ENCODE results near the gene CABCOCO1.

CABCOCO1 gene

GRCh38 chr10:61662794-61663259 lies at the start of gene CABCOCO1:
TSS of gene CABCOCO1 (plus strand) at chr10:61662929. CDS start at chr10:61662973, 44 bp downstream.
- DNase-seq (ENCODE audit: insufficient read length, low spot score) (peak; percentile 68), FAIRE-seq (peak; percentile 71)

GRCh38 chr10:61613665-61614064 lies 49.1 kb upstream of the CABCOCO1 start:
- FAIRE-seq, result no peak
- no peak for DNase-seq (ENCODE audit: insufficient read length, low spot score)

- no peak for DNase-seq (ENCODE audit: insufficient read length, low spot score)
- FAIRE-seq, result no peak
Measured at GRCh38 chr10:61616611-61617010, 46.1 kb upstream of the CABCOCO1 start.

GRCh38 chr10:61617180-61617579 lies 45.5 kb upstream of the CABCOCO1 start:
- FAIRE-seq, result no peak
- no peak for DNase-seq (ENCODE audit: insufficient read length, low spot score)

GRCh38 chr10:61617586-61617985 lies 45.1 kb upstream of the CABCOCO1 start:
- no peak for FAIRE-seq

GRCh38 chr10:61618388-61618961 lies 44.3 kb upstream of the CABCOCO1 start:
- DNase-seq (ENCODE audit: insufficient read length, low spot score) (no peak), FAIRE-seq (no peak)

More at GRCh38 chr10:61617586-61617985, 45.1 kb upstream of the CABCOCO1 start:
- DNase-seq (ENCODE audit: insufficient read length, low spot score), result no peak

GRCh38 chr10:61620506-61620905 lies 42.2 kb upstream of the CABCOCO1 start:
- DNase-seq (ENCODE audit: insufficient read length, low spot score) (no peak), FAIRE-seq (no peak)

GRCh38 chr10:61621605-61622051 lies 41.1 kb upstream of the CABCOCO1 start:
- FAIRE-seq (no peak), DNase-seq (ENCODE audit: insufficient read length, low spot score) (no peak)

GRCh38 chr10:61623161-61623560 lies 39.6 kb upstream of the CABCOCO1 start:
- no peak for FAIRE-seq
- DNase-seq (ENCODE audit: insufficient read length, low spot score), result no peak

GRCh38 chr10:61626209-61626608 lies 36.5 kb upstream of the CABCOCO1 start:
- FAIRE-seq (no peak), DNase-seq (ENCODE audit: insufficient read length, low spot score) (no peak)

GRCh38 chr10:61627266-61627665 lies 35.5 kb upstream of the CABCOCO1 start:
- FAIRE-seq, result no peak
- DNase-seq (ENCODE audit: insufficient read length, low spot score), result no peak

- FAIRE-seq, result no peak
Measured at GRCh38 chr10:61628151-61628874, 34.4 kb upstream of the CABCOCO1 start.

GRCh38 chr10:61628875-61629513 lies 33.7 kb upstream of the CABCOCO1 start:
- FAIRE-seq (peak; percentile 89), DNase-seq (ENCODE audit: insufficient read length, low spot score) (peak; percentile 60)

More at GRCh38 chr10:61628151-61628874, 34.4 kb upstream of the CABCOCO1 start:
- DNase-seq (ENCODE audit: insufficient read length, low spot score), result peak; percentile 20

- DNase-seq (ENCODE audit: insufficient read length, low spot score), result no peak
- FAIRE-seq, result no peak
Measured at GRCh38 chr10:61629576-61629975, 33.2 kb upstream of the CABCOCO1 start.

- FAIRE-seq, result no peak
- no peak for DNase-seq (ENCODE audit: insufficient read length, low spot score)
Measured at GRCh38 chr10:61632057-61632670, 30.6 kb upstream of the CABCOCO1 start.

GRCh38 chr10:61633665-61634064 lies 29.1 kb upstream of the CABCOCO1 start:
- no peak for DNase-seq (ENCODE audit: insufficient read length, low spot score)
- no peak for FAIRE-seq

GRCh38 chr10:61634746-61635145 lies 28.0 kb upstream of the CABCOCO1 start:
- DNase-seq (ENCODE audit: insufficient read length, low spot score), result no peak
- no peak for FAIRE-seq

GRCh38 chr10:61635471-61635870 lies 27.3 kb upstream of the CABCOCO1 start:
- FAIRE-seq (no peak), DNase-seq (ENCODE audit: insufficient read length, low spot score) (no peak)

GRCh38 chr10:61635932-61636331 lies 26.8 kb upstream of the CABCOCO1 start:
- FAIRE-seq (no peak), DNase-seq (ENCODE audit: insufficient read length, low spot score) (no peak)

- no peak for FAIRE-seq
- no peak for DNase-seq (ENCODE audit: insufficient read length, low spot score)
Measured at GRCh38 chr10:61639952-61640351, 22.8 kb upstream of the CABCOCO1 start.

GRCh38 chr10:61640856-61641255 lies 21.9 kb upstream of the CABCOCO1 start:
- DNase-seq (ENCODE audit: insufficient read length, low spot score) (no peak), FAIRE-seq (no peak)
